ENCODE measurements around the gene SMCO4.

The SMCO4 gene

GRCh38 chr11:93432247-93432646, 110.9 kb downstream of the SMCO4 start:
- no peak for TF ChIP-seq CTCF (IDR thresholded peaks at IDR 0.05; ENCODE audit: low read length, missing control alignments)
- DNase-seq (ENCODE audit: low read depth): no peak
- H3K4me3 ChIP-seq (replicated peaks; ENCODE audit: low read depth, low read length): no peak overlapping the region
